T-helper 2 cell (primary cell): ENCODE data around the gene SRGAP2.
"Not testable (repeated sequence)": the region's sequence is repeated elsewhere in the genome, so short reads cannot be mapped to it uniquely, and the experiment has no call there.

Experiments
- DNase-seq, 5 experiments: peaks; one replicate each; pipeline versions ENCODE4 v3.0.0 to v3.0.0-alpha.2; 2012 to 2022
- total RNA-seq, 2 donors: gene quantifications; one replicate each; lab custom pipeline; 2026; lab: John Stamatoyannopoulos, UW

SRGAP2 gene
- 24.6 to 28.6 reads per million in 2 donors for total RNA-seq

GRCh38 chr1:206203364-206204158, at the start of gene SRGAP2:
Gene SRGAP2, plus strand, starts transcription at chr1:206203541. Its CDS starts 2,430 bp downstream, at chr1:206205971.
- DNase-seq = peak in 4 of 5 experiments; percentile 13 to 70 (median 31)

GRCh38 chr1:206167350-206168029, 35.9 kb upstream of the SRGAP2 start:
- DNase-seq = not testable (repeated sequence)

GRCh38 chr1:206169794-206170193, 33.5 kb upstream of the SRGAP2 start:
- DNase-seq = not testable (repeated sequence)

GRCh38 chr1:206173110-206173719, 30.1 kb upstream of the SRGAP2 start:
- DNase-seq = not testable (repeated sequence)

GRCh38 chr1:206174182-206174868, 29.0 kb upstream of the SRGAP2 start:
- not testable (repeated sequence) for DNase-seq

GRCh38 chr1:206175459-206176113, 27.8 kb upstream of the SRGAP2 start:
- DNase-seq = not testable (repeated sequence)

GRCh38 chr1:206176114-206176502, 27.2 kb upstream of the SRGAP2 start:
- DNase-seq = not testable (repeated sequence)

- not testable (repeated sequence) for DNase-seq
These were observed 25.0 kb upstream of the SRGAP2 start for GRCh38 chr1:206178061-206178989.

- DNase-seq = not testable (repeated sequence)
These were observed 23.7 kb upstream of the SRGAP2 start for GRCh38 chr1:206179666-206180065.

- not testable (repeated sequence) for DNase-seq
These were observed 20.7 kb upstream of the SRGAP2 start for GRCh38 chr1:206182368-206183317.

- not testable (repeated sequence) for DNase-seq
These were observed 19.6 kb upstream of the SRGAP2 start for GRCh38 chr1:206183788-206184187.

GRCh38 chr1:206185778-206186177, 17.6 kb upstream of the SRGAP2 start:
- not testable (repeated sequence) for DNase-seq

- not testable (repeated sequence) for DNase-seq
These were observed 16.5 kb upstream of the SRGAP2 start for GRCh38 chr1:206186826-206187225.

- not testable (repeated sequence) for DNase-seq
These were observed 8.2 kb upstream of the SRGAP2 start for GRCh38 chr1:206195182-206195581.

- DNase-seq = not testable (repeated sequence)
These were observed 6.5 kb upstream of the SRGAP2 start for GRCh38 chr1:206196748-206197424.

- peak; percentile 81 to 100 (median 96) for DNase-seq
These were observed 465 bp upstream of the SRGAP2 start, which contains the start of gene FAM72A for GRCh38 chr1:206202789-206203363. Gene FAM72A, minus strand, starts transcription at chr1:206202839. Its CDS starts 814 bp downstream, at chr1:206202025.

- DNase-seq = not testable (repeated sequence)
These were observed 794 bp downstream of the SRGAP2 start for GRCh38 chr1:206204159-206204511.

- DNase-seq = peak in 1 of 5 experiments; percentile 1
These were observed 1.5 kb downstream of the SRGAP2 start for GRCh38 chr1:206204871-206205270.

GRCh38 chr1:206205569-206205968, 2.2 kb downstream of the SRGAP2 start:
- DNase-seq = not testable (repeated sequence)
